Parathyroid adenoma (tissue), 2 donors: ENCODE data around the gene RABGEF1.
A peak's percentile ranks its signal among the peaks of the same experiment; 100 is the strongest.
"Not testable (repeated sequence)": the region's sequence is repeated elsewhere in the genome, so short reads cannot be mapped to it uniquely, and the experiment has no call there.

Experiments
- H2AFZ ChIP-seq: fragments of 300-600 bp; sonication (generic); one replicate; pipeline ENCODE4 v1.7.0; 2017; ENCODE audit warnings: antibody characterized with exemption, mild to moderate bottlenecking
- H3K27ac ChIP-seq: fragments of 300-600 bp; sonication (generic); one replicate; pipeline ENCODE4 v1.7.0; 2017
- H3K27me3 ChIP-seq: fragments of 300-600 bp; sonication (generic); one replicate; pipeline ENCODE4 v1.7.0; 2017; ENCODE audit warnings: low read length; ENCODE audit not compliant: control insufficient read depth, insufficient read depth
- H3K36me3 ChIP-seq: fragments of 300-600 bp; sonication (generic); one replicate; pipeline ENCODE4 v1.7.0; 2017; ENCODE audit warnings: low read length; ENCODE audit not compliant: control insufficient read depth, insufficient read depth
- H3K4me1 ChIP-seq: fragments of 300-600 bp; sonication (generic); one replicate; pipeline ENCODE4 v1.7.0; 2017; ENCODE audit warnings: control low read depth
- H3K4me2 ChIP-seq: fragments of 300-600 bp; sonication (generic); one replicate; pipeline ENCODE4 v1.7.0; 2017; ENCODE audit warnings: low read length
- H3K4me3 ChIP-seq: fragments of 300-600 bp; sonication (generic); one replicate; pipeline ENCODE4 v1.7.0; 2017; ENCODE audit warnings: low read depth, low read length
- H3K79me2 ChIP-seq: fragments of 300-600 bp; sonication (generic); one replicate; pipeline ENCODE4 v1.7.0; 2017; ENCODE audit warnings: control low read depth
- H3K9ac ChIP-seq: fragments of 300-600 bp; sonication (generic); one replicate; pipeline ENCODE4 v1.7.0; 2017; ENCODE audit warnings: mild to moderate bottlenecking
- H3K9me3 ChIP-seq: fragments of 300-600 bp; sonication (generic); one replicate; pipeline ENCODE4 v1.7.0; 2017; ENCODE audit warnings: low read length; ENCODE audit not compliant: control insufficient read depth
- TF ChIP-seq, protein P1 (sequence below): fragments of 300-600 bp; sonication (generic); IDR thresholded peaks from one replicate; pipeline ENCODE4 v1.7.0; 2017; ENCODE audit warnings: antibody characterized with exemption, mild to moderate bottlenecking
- donor health status: primary hyperparathyroidism.

RABGEF1 gene

DNA sequence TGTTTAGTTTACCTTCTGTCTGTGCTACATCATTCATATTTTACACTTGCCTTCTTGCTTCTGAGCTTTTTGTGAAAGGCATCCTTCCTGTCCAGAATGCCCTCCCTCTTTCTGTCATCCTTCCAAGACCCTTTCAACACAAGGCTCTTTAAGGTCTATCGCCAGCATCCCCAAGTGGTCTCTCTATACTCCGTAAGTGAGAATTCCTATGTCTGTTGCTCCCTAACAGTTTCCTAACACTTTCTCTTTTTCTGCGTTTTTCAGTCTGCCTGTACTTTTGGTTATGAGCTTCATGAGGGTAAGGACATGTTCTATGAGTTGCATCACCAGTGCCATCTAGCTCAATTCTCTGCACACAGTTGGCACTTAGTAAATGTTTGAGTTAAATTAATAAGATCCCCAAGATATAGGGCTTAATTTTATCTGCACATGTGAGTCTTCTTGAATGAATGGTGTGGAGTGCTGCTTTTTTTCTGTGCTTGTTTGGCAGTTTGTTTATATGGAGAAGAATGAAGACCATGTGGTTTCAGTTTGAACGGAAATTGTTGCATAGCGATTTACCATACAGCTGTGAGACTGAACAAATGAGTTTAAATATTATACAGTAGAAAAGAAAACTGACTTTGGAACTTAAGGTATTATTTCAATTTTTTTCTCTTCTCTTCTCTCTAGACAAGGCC lies 29.4 kb downstream of the RABGEF1 start:
- H3K27me3 ChIP-seq, result no peaks in the 10 kb centered on the region
- TF ChIP-seq, protein P1, sequence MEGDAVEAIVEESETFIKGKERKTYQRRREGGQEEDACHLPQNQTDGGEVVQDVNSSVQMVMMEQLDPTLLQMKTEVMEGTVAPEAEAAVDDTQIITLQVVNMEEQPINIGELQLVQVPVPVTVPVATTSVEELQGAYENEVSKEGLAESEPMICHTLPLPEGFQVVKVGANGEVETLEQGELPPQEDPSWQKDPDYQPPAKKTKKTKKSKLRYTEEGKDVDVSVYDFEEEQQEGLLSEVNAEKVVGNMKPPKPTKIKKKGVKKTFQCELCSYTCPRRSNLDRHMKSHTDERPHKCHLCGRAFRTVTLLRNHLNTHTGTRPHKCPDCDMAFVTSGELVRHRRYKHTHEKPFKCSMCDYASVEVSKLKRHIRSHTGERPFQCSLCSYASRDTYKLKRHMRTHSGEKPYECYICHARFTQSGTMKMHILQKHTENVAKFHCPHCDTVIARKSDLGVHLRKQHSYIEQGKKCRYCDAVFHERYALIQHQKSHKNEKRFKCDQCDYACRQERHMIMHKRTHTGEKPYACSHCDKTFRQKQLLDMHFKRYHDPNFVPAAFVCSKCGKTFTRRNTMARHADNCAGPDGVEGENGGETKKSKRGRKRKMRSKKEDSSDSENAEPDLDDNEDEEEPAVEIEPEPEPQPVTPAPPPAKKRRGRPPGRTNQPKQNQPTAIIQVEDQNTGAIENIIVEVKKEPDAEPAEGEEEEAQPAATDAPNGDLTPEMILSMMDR, result no peak

DNA sequence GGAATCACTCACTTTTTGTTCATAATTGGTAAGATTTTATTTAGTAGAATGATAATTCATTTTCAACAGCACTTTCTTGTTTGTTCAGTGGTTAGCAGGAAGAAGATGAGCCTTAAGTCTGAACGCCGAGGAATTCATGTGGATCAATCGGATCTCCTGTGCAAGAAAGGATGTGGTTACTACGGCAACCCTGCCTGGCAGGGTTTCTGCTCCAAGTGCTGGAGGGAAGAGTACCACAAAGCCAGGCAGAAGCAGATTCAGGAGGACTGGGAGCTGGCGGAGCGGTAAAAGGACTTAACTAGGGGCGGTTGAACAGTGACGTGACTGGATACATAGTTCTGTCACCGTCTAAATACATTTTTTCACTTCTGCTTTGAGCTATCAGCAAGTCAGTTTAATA lies 31.3 kb downstream of the RABGEF1 start:
- H3K36me3 ChIP-seq, result no peaks in the 10 kb centered on the region
- H3K9me3 ChIP-seq, result no peaks in the 10 kb centered on the region
- no peak overlapping the region for H3K4me3 ChIP-seq
- H2AFZ ChIP-seq, result no peak overlapping the region
- no peak overlapping the region for H3K9ac ChIP-seq
- no peak overlapping the region for H3K27ac ChIP-seq
- no peaks in the 10 kb centered on the region for H3K27me3 ChIP-seq
- H3K4me1 ChIP-seq, result peaks cover 51% of the 10 kb centered on the region
- H3K4me2 ChIP-seq, result no peak overlapping the region
- TF ChIP-seq, protein P1, result no peak
- H3K79me2 ChIP-seq, result peaks cover 4% of the 10 kb centered on the region

More for the DNA sequence above, 29.4 kb downstream of the RABGEF1 start:
- H3K36me3 ChIP-seq, result no peaks in the 10 kb centered on the region
- peaks cover 46% of the 10 kb centered on the region for H3K4me1 ChIP-seq
- peak overlapping the region; percentile 61 for H3K27ac ChIP-seq
- H3K4me2 ChIP-seq, result peak overlapping the region; percentile 26
- H3K79me2 ChIP-seq, result peaks cover 3% of the 10 kb centered on the region
- no peak overlapping the region for H3K4me3 ChIP-seq
- no peak overlapping the region for H2AFZ ChIP-seq
- H3K9ac ChIP-seq, result no peak overlapping the region
- H3K9me3 ChIP-seq, result no peaks in the 10 kb centered on the region

DNA sequence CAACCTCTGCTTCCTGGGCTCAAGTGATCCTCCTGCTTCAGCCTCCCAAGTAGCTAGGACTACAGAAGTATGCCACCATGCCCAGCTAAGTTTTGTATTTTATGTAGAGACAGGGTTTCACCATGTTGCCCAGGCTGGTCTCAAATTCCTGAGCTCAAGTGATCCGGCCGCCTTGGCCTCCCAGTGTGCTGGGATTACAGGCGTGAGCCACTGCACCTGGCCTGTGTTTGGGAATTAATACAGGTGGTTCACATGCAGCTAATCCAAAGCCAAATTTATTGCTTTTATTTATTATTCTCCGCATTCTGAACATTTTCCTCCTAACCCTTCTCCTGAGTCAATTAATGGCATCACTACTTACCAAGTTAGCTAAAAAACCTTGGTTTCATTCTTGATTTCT lies 33.2 kb downstream of the RABGEF1 start:
- not testable (repeated sequence) for H2AFZ ChIP-seq, H3K4me3 ChIP-seq, H3K27me3 ChIP-seq, H3K36me3 ChIP-seq, H3K9ac ChIP-seq, H3K9me3 ChIP-seq, H3K4me2 ChIP-seq, H3K79me2 ChIP-seq
- peak overlapping the region; percentile 52 for H3K27ac ChIP-seq
- peaks cover 40% of the 10 kb centered on the region for H3K4me1 ChIP-seq

DNA sequence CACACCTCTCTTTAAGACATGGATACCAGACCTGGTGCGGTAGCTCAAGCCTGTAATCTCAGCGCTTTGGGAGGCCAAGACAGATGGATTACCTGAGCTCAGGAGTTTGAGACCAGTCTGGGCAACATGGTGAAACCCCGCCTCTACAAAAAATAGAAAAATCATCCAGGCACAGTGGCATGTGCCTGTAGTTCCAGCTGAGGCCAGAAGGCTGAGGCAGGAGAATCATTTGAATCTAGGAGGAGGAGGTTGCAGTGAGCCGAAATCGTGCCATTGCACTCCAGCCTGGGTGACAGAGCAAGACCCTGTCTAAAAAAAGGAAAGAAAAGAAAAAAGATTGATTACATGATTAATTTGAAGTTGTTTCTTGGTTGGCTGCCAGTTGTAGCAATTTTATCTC lies 35.9 kb downstream of the RABGEF1 start:
- H3K9me3 ChIP-seq, H3K9ac ChIP-seq, H3K4me3 ChIP-seq, H3K79me2 ChIP-seq, H3K4me2 ChIP-seq, H2AFZ ChIP-seq, H3K27me3 ChIP-seq, H3K27ac ChIP-seq, H3K36me3 ChIP-seq: not testable (repeated sequence)
- H3K4me1 ChIP-seq, result peaks cover 25% of the 10 kb centered on the region

DNA sequence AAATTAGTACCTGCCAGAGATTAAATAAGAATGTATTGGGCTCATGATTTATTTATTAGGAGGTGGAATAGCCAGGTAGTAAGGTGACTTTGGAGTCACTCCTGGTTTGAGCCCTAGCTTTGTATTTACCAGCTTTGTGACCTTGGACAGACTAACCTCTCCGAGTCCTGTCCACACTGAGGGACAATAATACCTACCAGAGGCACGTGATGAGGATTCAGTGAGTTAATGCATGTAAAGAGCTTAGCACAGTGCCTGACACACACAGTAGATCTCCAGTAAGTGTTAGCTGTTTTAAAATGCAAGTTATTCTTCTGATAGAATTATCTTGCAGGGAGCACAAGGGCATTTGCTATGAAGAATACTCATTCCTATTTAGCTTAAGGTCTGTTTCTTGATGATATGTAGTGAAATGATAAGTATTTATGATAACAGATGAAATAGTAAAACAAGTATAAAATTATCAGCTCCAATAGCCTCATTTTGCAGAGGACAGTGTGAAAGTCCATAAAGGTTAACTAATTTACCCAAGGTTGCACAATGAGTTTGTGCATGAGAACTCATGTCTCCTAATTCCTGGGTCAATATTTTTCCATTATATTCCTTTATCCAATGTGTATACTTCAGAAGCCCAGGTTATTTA lies 36.4 kb downstream of the RABGEF1 start:
- H3K9me3 ChIP-seq, result no peaks in the 10 kb centered on the region
- peaks cover 25% of the 10 kb centered on the region for H3K4me1 ChIP-seq
- H3K4me2 ChIP-seq, result no peak overlapping the region
- H3K9ac ChIP-seq, result no peak overlapping the region
- no peak overlapping the region for H3K27ac ChIP-seq
- no peak overlapping the region for H2AFZ ChIP-seq
- H3K79me2 ChIP-seq, result peaks cover 11% of the 10 kb centered on the region
- no peaks in the 10 kb centered on the region for H3K36me3 ChIP-seq
- no peak overlapping the region for H3K4me3 ChIP-seq
- H3K27me3 ChIP-seq, result no peaks in the 10 kb centered on the region
- TF ChIP-seq, protein P1, result no peak
